GM20431 (cell line): ENCODE data around the gene BHLHE41.

ENCODE experiments used
- in situ Hi-C: fragments of 300-500 bp; cut with MseI, MboI; formaldehyde crosslinking; loops from one replicate; pipeline ENCODE4 v1.15.0; 2020; ENCODE audit warnings: low sequenced_read_pairs; ENCODE audit not compliant: unreplicated experiment

BHLHE41 gene

DNA sequence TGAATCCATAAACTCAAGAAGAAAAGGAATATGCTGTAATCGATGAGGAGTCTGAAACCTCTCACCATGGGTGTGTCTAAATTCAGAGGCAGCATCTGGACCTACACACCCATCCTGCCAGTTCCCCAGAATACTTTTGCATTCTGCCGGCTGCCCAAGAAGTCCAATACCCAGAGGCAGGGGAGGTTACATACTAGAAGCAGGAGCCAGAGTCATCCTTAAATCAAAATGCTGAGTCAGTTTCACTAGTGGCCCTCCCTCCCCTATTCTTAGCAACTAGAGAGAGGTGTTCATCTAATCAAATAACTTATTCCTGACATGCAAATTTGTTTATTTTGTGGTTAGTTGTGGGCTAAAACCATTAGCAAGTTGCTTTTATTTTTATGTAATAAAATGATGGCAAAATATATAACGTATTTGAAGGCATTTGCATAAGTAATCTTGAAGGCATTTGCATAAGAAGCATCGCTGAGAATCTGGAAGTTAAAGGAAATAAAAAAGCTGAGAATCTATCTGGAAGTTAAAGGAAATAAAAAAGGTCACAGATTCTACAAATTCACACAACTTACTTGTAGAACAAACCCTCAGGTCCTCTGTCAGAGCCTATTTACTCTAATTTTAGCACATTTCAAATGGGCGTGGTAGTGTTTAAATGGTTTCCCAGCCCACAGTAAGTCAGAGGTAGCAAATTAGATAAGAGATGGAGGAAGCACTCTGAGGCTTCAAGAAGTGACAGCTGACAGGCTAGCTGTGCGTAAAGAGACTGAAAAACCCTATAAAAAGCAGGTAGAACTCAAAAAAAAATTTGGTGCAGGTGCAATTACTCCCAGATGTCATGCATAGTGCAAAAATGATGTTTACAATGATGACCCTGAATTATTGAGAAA, 7.8 kb downstream of the BHLHE41 start:
- in situ Hi-C loops, result no loop called here

DNA sequence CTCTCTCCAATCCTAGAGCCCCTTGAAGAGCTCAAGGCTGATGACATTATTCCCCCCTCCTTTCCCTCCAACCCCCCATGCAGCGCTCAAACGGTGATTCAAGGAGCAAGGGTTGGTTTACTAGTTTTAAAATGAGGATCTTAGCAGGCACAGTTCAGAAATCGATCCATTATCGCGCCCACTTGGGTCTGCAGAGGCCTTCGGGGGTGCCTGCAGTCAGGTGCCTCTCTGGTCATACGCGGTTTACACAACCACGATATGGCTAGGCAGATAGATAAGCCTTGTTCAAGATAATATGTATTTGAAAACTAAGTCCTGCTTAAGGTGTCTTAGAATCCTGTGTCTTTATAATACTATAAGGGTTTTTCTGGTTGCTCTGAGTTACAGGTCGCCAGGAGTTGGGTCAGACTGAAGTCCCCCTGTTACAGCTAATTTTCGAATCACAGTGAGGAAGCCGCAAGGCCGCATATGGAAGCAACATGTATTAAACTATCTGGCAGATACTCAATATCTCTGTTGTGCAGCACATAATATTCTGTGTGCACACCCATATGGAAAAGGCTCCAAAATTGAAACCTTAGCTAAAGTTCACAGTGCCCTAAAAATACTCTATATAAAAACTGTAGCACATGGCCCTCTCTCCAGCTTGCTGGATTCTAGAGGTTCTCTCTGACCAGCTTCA, 10.0 kb downstream of the BHLHE41 start:
- in situ Hi-C loops, result no loop called here

DNA sequence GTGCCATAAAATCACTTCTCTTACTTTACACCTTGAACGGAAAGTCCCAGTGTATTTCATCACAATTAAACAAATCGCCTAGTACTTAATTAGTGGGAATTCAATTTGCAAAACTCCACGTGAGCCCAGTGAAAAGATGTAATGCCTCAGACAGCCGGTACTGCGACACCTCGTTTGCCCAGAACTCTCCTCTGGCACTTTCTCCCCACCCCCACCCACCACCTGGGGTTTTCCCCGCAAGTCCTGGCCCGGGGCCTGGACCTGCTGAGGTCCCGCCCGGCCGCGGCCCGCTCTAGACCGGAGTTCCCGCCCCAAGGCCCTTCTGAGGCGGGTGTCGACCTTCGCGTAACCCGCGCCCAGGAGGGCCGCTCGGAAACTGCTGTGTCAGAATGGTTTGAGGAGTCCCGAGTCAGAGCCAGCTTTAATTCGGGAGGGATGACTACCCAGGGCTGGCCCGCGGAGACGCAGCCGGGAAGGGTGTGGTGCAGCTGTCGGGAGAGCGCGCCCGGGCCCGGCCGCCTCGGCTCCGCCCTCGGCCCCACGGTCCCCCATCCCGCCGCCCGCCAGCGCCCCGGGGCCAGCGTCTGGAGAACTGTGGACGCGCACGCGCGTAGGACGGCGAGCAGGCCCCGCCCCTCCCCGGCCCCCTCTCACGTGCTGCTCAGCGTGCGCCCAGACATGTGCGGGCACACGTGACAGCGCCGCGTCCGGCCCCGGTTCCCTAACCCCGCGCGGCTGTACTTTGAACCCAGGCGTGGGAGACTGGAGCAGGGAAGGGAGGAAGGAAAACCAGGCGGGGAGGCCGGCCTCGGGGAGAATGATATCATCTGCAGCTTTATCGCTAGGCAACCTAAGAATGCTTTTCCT, 10.8 kb downstream of the BHLHE41 start:
- in situ Hi-C loops, result no loop called here

DNA sequence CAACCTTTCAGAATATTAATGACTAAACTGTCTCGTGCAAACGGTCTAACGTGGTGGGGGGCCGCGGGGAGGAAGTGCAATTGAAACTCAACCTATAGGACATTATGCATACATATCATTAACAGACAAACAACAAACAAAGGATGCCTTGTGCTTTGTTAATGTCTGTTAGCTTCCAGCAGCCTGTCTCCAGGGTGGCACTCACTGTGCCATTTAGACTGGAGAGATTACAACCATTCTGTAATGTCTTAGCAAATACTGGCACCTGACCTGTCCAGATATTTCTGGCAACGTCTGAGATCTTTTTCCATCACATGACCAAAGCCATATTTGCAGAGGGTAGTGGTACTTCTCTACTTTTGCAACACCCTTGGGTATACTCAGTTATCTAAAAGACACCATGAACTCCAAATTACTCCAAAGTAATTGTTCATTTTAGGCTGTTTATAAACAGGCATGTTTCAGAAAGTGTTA, 11.6 kb downstream of the BHLHE41 start:
- in situ Hi-C loops, result no loop called here

DNA sequence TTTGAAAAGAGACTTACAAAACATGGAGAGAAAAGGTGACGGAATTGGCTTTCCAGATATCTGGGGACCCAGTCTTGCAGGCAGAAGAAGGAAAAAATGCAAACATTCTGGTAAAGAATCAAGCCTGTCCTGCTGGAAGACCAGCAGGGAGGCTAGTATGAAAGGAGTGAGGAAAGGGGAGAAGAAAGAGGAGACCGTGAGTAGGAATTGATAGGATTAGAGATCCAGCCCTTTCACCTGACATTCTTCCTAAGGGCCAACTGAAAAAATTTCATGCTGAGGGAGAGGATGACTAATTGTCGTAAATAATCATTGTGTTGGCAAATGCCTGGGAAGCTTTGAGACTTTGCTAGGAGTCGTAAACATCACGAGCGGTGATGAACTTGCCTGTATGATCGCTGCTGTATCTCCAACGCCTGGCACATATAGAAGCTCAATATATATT, 12.1 kb downstream of the BHLHE41 start:
- in situ Hi-C loops, result no loop called here

DNA sequence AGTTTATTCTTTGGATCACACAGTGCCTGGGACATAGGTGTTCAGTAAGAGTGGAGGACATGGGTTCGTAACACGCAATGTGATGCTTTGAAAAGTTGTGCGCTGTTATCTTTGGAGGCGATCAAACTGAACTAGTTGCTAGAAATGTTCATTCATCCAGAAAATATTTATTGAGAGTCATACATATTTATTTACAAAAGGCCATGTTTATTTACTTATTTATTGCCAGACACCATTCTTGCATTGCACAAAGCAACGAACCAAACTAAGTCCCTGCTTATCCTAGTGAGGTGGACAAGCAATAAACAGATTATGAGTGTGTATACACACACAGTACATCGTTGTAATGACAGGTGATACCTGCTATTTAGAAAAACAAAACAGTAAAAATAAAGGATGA, 12.6 kb downstream of the BHLHE41 start:
- in situ Hi-C loops, result no loop called here

DNA sequence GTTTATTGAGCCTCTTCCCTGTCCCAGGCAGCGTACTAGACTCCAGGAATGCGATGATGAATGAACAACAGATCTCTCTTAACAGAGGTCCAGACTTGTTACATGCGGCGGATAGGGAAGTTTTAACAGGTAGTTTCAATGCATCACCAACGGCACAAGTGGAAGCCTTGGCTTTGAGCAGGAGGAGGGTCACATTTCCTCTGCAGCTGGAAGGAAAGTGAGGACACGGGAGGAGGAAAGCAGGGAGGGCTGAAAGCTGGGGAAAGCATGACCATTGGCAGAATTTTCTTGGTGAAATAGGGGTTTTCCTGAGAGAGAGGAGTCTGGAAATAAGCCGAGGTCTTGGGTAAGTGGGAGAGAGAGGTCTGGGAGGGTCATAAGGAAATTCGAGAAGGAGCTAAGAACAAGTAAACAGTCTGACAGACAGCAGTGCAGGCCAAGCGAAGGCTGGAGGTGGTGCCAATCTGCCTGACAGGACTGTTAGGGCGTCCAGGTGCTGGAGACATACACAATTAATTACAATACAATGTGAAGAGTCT, 15.4 kb downstream of the BHLHE41 start:
- in situ Hi-C loops, result no loop called here

DNA sequence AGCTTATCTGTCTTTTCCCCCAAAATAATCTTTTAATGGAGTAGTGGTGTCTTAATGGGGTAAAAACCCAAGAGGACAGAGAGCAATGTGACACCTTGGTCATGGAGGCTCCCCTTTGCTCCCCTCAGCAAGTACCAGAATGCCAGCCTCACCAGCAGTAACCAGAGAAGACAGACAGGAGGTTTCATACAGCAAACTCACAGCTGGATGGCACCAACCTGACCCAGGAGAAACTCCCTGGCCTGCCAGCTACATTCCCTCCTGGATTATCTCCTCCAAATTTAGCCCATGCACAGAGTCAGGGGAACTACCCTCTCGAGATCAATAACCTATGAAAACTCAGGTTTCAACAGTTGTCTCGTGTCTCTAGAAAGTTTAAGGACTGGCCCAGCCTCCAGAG, 15.9 kb downstream of the BHLHE41 start:
- in situ Hi-C loops, result no loop called here

DNA sequence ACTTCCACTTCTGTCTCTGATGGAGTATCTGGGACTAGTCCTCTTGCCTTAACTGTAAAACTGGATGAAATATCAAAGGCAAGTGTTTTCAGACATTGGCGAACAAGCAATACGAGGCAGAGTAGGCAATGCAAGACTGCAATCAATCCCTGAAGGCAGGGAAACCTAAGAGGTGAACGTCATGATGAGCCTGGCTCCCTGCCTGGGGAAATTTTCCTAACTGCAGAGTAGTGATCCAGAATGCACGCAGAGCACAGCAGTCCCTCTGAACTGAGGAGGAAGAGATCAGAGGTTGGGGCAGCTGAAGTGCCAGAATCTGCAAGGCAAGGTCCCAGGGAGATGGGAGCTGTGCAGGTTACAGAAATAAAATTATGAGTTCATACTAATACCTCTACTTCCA, 18.5 kb downstream of the BHLHE41 start:
- in situ Hi-C loops, result no loop called here

DNA sequence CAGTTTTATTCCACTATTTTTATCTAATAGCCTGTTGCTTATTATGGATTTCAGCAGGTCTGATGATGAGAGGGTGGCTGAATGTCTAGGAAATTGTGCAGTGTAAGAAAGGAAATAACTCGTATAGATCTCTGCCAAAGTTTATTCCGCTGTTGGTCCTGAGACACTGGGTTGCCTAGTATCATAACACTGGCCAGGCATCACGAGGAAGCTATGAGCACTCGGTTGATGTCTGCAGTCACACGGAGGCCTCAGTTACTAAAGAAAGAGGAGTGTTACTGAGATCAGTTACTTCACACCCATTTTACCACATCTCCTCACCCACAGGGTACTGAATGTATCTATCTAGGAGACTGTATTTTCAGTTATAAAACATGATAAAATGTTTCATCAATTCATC, 21.9 kb downstream of the BHLHE41 start:
- in situ Hi-C loops, result no loop called here

DNA sequence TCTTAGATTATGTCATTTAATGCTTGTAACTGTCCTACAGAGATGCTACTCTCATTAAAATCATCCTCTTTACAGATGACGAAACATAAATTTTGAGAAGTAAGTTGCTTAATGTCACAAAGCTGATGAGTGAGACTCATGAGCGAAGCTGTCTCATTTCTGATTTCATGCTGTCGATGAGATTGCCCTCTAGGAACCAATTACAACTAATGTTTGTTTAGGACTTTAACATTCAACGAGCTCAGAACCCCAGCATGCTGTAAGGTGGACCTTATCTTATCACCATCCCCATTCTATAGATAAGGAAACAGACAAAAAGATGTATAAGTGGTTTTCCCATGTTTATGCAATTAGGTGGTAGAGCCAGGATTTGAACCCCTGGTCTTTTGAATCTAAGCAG, 23.1 kb downstream of the BHLHE41 start:
- in situ Hi-C loops, result no loop called here

DNA sequence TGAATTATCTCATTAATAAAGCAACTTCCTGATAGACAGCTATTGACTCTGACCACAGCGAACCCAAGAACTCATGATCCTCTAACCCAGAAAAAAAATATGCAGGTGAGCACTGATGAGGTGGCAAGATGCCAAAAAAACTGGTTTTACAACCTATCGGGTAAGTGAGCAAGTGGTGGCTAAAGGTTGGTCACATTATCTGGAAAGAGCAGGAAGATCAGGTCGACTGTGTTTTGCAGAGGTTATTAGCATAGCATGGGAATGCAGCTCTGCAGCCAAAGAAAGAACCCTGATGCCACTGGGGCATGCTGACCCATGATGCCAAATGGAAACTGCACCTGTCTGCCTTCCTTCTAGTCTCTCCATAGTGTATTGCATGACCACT, 23.5 kb downstream of the BHLHE41 start:
- in situ Hi-C loops, result no loop called here

DNA sequence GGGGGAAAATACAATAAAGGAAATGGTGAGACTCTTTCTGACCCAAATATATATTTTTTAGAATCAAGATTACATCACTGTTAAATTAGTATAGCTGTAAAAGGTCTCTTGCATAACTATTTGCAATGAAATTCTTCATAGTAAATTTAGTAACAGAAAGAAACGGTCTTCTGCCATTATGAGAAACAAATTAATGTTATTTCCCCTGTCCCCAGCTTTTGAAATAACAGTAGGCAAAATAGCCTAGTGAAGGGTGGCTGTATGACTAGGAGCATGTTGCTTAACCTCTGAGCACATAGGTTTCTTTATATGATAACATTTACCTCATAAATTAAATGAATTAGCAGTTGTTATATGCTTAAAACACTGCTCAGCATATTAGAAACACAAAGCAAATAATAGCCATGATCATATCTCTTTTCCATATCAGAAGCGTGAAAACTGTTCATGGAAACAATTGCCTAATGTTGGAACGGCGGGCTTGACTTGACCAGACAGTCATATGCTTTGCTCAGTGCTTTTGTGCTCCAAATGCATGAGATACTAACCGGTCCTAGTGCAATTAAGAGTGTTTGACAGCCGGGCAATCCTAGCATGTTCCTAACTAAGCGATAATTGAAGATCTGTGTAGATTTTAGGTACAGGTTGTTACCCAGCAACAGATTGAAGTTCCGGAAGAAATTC, 24.0 kb downstream of the BHLHE41 start:
- in situ Hi-C loops, result no loop called here

DNA sequence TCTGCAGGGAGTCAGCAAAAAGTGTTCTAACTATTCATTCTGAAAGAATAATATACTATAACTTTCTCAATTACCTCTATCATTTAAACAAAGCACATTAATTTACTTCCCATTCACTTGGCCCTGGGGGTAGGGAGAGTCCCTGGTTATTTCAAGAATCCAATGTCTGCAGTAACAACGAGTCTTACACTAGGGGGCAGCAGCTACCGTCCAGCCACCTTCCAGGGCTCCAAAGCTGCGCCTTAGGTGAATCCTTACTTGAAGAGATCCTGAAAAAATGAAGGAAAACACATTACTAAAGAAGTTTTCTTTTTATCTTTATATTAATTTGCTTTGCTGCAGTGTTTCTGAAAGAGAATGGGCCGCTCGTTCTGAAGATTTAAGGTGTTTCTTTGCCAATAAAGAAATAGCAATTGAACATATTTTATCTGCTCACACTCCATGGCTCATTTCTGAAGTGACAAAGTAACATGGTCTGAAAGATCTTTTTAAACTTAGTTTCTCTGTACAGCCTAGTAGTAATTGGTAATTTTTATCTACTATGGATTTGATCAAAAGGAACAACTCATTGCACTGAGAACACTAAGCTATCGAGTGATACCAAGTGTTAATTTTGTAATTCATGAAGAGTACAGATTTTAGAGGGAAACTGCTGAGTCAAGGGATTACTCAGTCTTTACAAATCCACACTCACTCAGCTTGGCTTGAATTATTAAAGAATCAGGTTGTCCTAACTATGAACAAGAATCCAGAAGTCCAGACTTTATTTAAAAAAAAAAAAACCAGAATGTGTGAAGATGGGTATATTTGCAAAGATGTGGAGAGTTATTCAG, 27.6 kb downstream of the BHLHE41 start:
- in situ Hi-C loops, result loop anchor here (25.0 kb wide), 1 partner anchor 515 kb away; no protein-coding TSS in a partner anchor

DNA sequence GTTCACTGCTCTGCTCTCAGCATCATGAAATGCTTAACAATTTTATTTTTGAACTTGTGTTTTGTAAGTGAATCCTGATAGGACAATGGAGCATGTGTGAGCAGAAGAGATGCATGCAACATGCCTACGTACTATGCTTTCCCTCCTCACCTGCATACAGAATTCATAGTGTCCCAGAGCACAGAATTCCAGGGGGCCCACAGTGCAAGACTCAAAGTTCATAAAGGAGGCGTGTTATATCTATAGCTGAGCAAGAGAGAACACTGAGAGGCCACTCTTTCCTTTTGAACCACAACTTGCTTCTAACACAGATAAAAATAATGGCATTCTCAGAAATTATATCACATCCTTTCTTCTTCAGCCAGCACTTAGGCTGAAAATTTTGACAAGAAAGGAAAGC, 28.8 kb downstream of the BHLHE41 start:
- in situ Hi-C loops, result loop anchor here (25.0 kb wide), 1 partner anchor 516 kb away; no protein-coding TSS in a partner anchor

DNA sequence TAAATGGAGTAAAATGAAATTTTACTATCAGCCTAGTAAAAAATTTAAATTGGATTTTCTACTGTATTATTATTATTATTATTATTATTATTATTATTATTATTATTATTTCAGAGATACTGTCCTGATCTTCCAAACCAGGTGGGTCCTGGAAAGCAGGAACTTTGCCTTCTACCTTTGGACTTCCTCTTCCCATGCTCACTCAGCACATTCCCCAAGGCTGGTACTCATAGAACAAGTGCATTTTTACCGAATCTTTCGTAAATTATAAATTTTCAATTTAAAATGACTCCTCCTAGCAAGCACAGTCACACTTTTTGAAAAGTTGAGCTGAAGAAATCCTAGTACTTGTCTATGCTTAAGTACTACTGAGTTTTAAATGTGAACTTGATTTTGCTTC, 29.7 kb downstream of the BHLHE41 start:
- in situ Hi-C loops, result loop anchor here (25.0 kb wide), 1 partner anchor 517 kb away; no protein-coding TSS in a partner anchor

DNA sequence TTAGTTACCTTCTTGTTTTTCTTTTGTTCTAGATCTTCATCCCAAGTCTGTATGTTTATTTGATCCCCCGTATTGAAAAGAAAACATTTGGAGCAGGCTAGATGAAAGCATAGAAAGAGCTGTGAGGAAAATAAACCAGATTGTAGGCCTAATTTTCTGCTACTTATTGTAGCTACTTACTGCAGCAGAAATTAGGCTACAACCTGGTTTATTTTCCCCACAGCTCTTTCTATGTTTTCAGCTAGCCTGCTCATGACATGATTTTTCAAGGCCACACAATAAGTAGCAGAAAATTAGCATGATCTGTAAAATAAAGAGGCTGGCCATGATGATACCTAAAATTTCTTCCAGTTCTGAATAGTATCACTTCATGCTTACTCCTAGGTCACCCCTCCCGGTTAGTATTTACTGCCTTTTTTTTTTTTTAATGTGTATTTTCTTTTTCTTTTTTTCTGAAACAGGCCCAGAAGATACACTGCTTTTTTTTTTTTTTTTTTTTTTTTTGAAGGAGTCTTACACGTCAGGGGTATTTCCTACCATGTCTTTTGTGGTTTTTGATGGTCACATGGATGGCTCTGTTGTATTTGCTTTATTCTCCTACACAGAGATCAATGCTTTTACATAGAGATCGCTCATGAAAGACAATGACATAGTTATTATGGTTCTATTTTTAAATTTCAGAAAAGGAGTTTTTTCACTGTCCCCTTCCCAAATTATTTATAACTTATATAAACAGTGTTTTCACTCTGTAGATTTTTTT, 32.3 kb downstream of the BHLHE41 start:
- in situ Hi-C loops, result loop anchor here (25.0 kb wide), 1 partner anchor 520 kb away; no protein-coding TSS in a partner anchor

DNA sequence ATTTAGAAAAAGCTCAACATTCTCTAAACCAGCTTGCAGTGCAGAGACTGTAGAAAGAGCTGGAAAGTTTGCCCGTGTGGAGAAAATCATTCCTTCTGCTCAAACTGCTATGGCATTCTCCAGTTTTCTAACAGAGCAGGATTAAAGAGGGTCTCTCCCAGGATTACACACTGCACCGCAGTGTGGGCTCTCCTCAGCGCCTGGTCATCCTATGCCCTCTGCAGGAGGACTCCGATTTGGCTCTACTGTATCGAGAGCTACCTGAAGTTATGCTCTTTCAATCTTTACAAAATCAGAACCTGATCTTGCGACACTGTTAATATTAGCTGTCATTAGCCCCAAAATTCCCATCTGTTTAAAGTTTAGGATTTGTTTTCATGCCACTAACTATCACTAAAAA, 33.0 kb downstream of the BHLHE41 start:
- in situ Hi-C loops, result loop anchor here (25.0 kb wide), 1 partner anchor 520 kb away; no protein-coding TSS in a partner anchor
